WTC11 (cell line): Measurements from ENCODE around the gene STS. TPM values are rescaled to one million over a fixed set of nuclear protein-coding genes. Genes with fewer than 3 reads are reported as not detected.

Source experiments
- ATAC-seq: fragments of 200-7000 bp; cut with Tn5 transposase; 2 replicates; pipeline ENCODE4 v1.10.0; 2021; ENCODE audit warnings: mild to moderate bottlenecking, moderate library complexity
- CTCF ChIA-PET: fragments of 300-600 bp; sonication (Branson Sonifier 250); formaldehyde crosslinking; loops from one replicate; lab custom pipeline; 2021; ENCODE audit warnings: antibody characterized with exemption; lab: Charles Lee
- POLR2A ChIA-PET: fragments of 350-600 bp; sonication (Branson Sonifier 250); formaldehyde crosslinking; loops from one replicate; lab custom pipeline; 2021; ENCODE audit warnings: antibody characterized with exemption; lab: Charles Lee
- DNase-seq: peaks from one replicate; pipeline ENCODE4 v3.0.0; 2021; ENCODE audit warnings: low spot score
- H3K27ac Mint-ChIP-seq: 2 replicates; pipeline ENCODE4 v1.8.0; 2021; ENCODE audit warnings: mixed read lengths
- H3K27me3 Mint-ChIP-seq: 2 replicates; pipeline ENCODE4 v1.8.0; 2021; ENCODE audit warnings: low read depth, mild to moderate bottlenecking, moderate library complexity, mixed read lengths
- H3K36me3 Mint-ChIP-seq: 2 replicates; pipeline ENCODE4 v1.8.0; 2021; ENCODE audit warnings: mixed read lengths
- H3K4me1 Mint-ChIP-seq: 2 replicates; pipeline ENCODE4 v1.8.0; 2022; ENCODE audit warnings: mixed read lengths
- H3K4me3 Mint-ChIP-seq: 2 replicates; pipeline ENCODE4 v1.8.0; 2021; ENCODE audit warnings: mild to moderate bottlenecking, moderate library complexity, mixed read lengths
- H3K9me3 Mint-ChIP-seq: 2 replicates; pipeline ENCODE4 v1.8.0; 2021; ENCODE audit warnings: mixed read lengths
- FOXP1 ChIP-seq: sonication (generic); formaldehyde crosslinking; IDR thresholded peaks from 2 replicates; pipeline ENCODE4 v1.8.0; 2022; ENCODE audit warnings: missing genetic modification reagents, mild to moderate bottlenecking, moderate library complexity, borderline replicate concordance
- HMGXB4 ChIP-seq: sonication (generic); formaldehyde crosslinking; IDR thresholded peaks from 2 replicates; pipeline ENCODE4 v1.8.1; 2023; ENCODE audit warnings: mild to moderate bottlenecking, moderate library complexity, missing genetic modification reagents
- IRF1 ChIP-seq: sonication (generic); formaldehyde crosslinking; IDR thresholded peaks from 2 replicates; pipeline ENCODE4 v1.8.0; 2023; ENCODE audit warnings: missing genetic modification reagents
- IRF2 ChIP-seq: sonication (generic); formaldehyde crosslinking; IDR thresholded peaks from 2 replicates; pipeline ENCODE4 v1.8.0; 2022; ENCODE audit warnings: low read depth, missing genetic modification reagents, borderline replicate concordance
- JAZF1 ChIP-seq: fragments of 250-450 bp; sonication (Bioruptor Pico); IDR thresholded peaks from 2 replicates; pipeline ENCODE4 v1.9.0; 2021; ENCODE audit warnings: moderate library complexity, mild to moderate bottlenecking, inconsistent platforms
- MAX ChIP-seq: sonication (generic); formaldehyde crosslinking; IDR thresholded peaks from 2 replicates; pipeline ENCODE4 v1.8.0; 2022; ENCODE audit warnings: mild to moderate bottlenecking, missing genetic modification reagents
- MXD4 ChIP-seq: fragments of 250-450 bp; sonication (Bioruptor Pico); IDR thresholded peaks from 2 replicates; pipeline ENCODE4 v1.8.0; 2021; ENCODE audit warnings: mild to moderate bottlenecking, moderate library complexity, borderline replicate concordance
- MYBL2 ChIP-seq: sonication (generic); formaldehyde crosslinking; IDR thresholded peaks from 2 replicates; pipeline ENCODE4 v1.8.1; 2023; ENCODE audit warnings: mild to moderate bottlenecking, moderate library complexity, missing genetic modification reagents
- NFE2L1 ChIP-seq: sonication (generic); formaldehyde crosslinking; IDR thresholded peaks from 2 replicates; pipeline ENCODE4 v1.8.1; 2023; ENCODE audit warnings: missing genetic modification reagents
- OVOL2 ChIP-seq: fragments of 250-450 bp; sonication (Bioruptor Pico); IDR thresholded peaks from 2 replicates; pipeline ENCODE4 v1.9.0; 2021; ENCODE audit warnings: mild to moderate bottlenecking, borderline replicate concordance
- PRDM15 ChIP-seq: sonication (generic); formaldehyde crosslinking; IDR thresholded peaks from 2 replicates; pipeline ENCODE4 v1.8.0; 2022; ENCODE audit warnings: missing genetic modification reagents
- TEAD4 ChIP-seq: sonication (generic); formaldehyde crosslinking; IDR thresholded peaks from 2 replicates; pipeline ENCODE4 v1.8.0; 2022; ENCODE audit warnings: mild to moderate bottlenecking, missing genetic modification reagents
- TP53 ChIP-seq: sonication (generic); formaldehyde crosslinking; IDR thresholded peaks from 2 replicates; pipeline ENCODE4 v1.8.1; 2023; ENCODE audit warnings: mild to moderate bottlenecking, missing genetic modification reagents
- ZNF121 ChIP-seq: sonication (generic); formaldehyde crosslinking; IDR thresholded peaks from 2 replicates; pipeline ENCODE4 v1.8.0; 2023; ENCODE audit warnings: missing genetic modification reagents
- ZNF281 ChIP-seq: sonication (generic); formaldehyde crosslinking; IDR thresholded peaks from 2 replicates; pipeline ENCODE4 v1.8.0; 2023; ENCODE audit warnings: mild to moderate bottlenecking, missing genetic modification reagents
- microRNA-seq: library from miRNA; unstranded; fragments of <30 nt; microRNA quantifications from one replicate; pipeline ENCODE4 v1.2.0, GENCODE V29; 2022; ENCODE audit warnings: borderline number of aligned reads
- total RNA-seq: library from RNA; stranded (reverse); gene quantifications from 3 replicates; pipeline ENCODE4 v1.2.3, GENCODE V29; 2021

The STS gene
- total RNA-seq, 1 experiment from 2014 or later, result 1.3 TPM

GRCh38 chrX:7194606-7195005, 47.1 kb downstream of the STS start:
- Mint-ChIP-seq H3K9me3 (peaks cover 12% of the 10 kb centered on the region), H3K4me1 (peaks cover 19% of the 10 kb centered on the region)

More at GRCh38 chrX:7194606-7195005, 47.1 kb downstream of the STS start:
- Mint-ChIP-seq H3K36me3 (peaks cover 2% of the 10 kb centered on the region), H3K4me3 (no peak overlapping the region), H3K27ac (no peak overlapping the region), H3K27me3 (no peaks in the 10 kb centered on the region; the same call in 1 of the 2 replicates)
- POLR2A ChIA-PET, result no interaction called here
- ATAC-seq (no peak), DNase-seq (no peak)
- TF ChIP-seq JAZF1 (CRISPR knock-in tag) (no peak), HMGXB4 (CRISPR knock-in tag) (no peak), PRDM15 (CRISPR knock-in tag) (no peak), ZNF281 (no peak), ZNF121 (CRISPR knock-in tag) (no peak), NFE2L1 (no peak), MAX (CRISPR knock-in tag) (no peak), MXD4 (CRISPR knock-in tag) (no peak), FOXP1 (CRISPR knock-in tag) (no peak), IRF2 (CRISPR knock-in tag) (no peak), TP53 (CRISPR knock-in tag) (no peak), TEAD4 (CRISPR knock-in tag) (no peak), IRF1 (CRISPR knock-in tag) (no peak), OVOL2 (CRISPR knock-in tag) (no peak), MYBL2 (CRISPR knock-in tag) (no peak)
- CTCF ChIA-PET, result no interaction called here

Small RNAs within 50 kb of the gene (microRNA-seq; reads per million reads assigned to microRNA genes)
- gene MIR4767, result not detected

Other genes with a start within 250 kb of the STS start
- 20.8 to 22.2 TPM (median 21.7 TPM) in 3 replicates for gene PUDP, start 441 bp downstream of the STS start, total RNA-seq